Activated gamma-delta T cell (primary cell): ENCODE results near the gene BRF1.
"Not testable (repeated sequence)": the region's sequence is repeated elsewhere in the genome, so short reads cannot be mapped to it uniquely, and the experiment has no call there.

Source experiments
- DNase-seq: peaks from one replicate; lab custom pipeline; 2025; lab: John Stamatoyannopoulos, UW

Gene BRF1

DNA sequence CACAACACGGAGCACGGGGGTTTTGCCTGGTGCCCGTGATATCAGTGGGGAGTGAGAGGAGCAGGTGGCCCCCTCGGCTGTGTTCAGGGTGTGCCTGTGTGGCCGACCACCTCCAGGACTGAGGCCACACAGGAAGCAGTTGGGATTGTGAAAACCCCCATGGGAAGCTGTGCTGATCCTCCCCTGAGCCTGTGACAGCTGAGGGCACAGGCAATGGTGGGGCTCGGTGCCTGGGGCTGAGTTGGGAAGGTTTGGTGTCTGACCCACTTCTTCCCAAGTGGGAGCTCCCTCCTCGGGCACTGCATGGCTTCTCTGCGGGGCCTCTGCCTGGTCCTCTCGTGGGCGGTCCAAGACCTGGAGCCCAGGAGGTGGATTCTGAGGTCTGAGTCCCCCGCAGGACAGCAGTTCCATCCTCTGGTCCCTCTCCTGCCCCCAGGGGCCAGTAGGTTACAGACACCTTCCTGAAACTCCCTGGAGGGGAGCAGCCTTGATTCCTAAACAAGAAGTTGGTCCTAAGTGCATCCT lies 31.6 kb upstream of the BRF1 start:
- DNase-seq, result no peak

DNA sequence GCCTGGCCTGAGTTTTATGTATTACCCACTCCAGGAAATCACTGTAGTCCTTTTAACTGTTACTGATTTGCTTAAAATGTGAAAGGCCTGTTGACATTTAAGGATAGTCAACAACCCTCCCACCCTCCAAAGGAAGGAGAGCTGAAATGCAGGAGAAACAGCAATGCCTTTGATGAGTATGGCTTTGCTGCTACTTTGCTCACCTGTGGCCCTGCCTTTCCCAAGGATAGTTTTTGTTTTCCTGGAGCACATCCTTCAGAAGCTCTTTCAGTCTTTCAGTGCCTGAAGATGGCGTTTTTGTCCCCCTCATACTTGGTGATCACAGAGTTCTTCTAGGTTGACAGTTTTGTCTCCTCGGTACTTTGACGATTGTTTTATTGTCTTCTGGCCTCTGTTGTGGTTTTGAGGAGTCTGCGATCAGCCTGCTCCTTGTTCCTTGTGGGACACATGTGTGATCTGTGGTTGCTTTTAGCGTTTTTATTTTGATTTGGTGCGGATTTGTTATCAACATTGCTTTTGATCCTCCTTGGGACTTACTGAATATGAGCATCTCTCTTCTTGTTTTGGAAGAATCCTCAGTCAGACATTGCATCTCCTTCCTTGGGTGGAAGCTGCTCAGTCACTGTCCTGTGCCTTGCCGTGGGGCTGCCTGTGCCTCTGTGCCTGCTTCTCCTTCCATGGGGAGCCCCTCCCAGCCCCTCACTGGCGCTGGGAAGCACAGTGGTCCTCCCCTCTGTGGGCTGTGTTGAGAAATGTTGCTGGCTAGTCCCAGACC lies 31.0 kb upstream of the BRF1 start:
- no peak for DNase-seq

DNA sequence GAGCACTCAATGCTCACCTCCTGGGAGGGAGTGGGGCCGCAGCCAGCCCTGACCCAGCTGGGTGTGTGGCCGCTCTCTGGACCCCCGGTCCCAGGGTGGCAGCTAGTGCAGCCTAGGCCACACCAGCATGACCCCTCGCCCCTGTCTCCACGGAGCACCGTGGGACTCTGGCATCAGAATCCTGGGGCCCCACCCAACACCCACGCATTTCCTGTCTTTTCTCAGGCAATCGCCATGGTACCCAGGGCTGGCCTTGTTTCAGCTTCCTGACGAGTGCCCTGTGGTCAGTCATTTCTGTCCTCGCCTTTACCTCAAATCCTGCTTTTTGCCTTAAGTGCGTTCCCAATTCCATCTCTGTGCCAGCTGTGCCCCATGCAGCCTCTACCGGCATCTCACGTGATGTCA lies 29.7 kb upstream of the BRF1 start:
- DNase-seq, result no peak

DNA sequence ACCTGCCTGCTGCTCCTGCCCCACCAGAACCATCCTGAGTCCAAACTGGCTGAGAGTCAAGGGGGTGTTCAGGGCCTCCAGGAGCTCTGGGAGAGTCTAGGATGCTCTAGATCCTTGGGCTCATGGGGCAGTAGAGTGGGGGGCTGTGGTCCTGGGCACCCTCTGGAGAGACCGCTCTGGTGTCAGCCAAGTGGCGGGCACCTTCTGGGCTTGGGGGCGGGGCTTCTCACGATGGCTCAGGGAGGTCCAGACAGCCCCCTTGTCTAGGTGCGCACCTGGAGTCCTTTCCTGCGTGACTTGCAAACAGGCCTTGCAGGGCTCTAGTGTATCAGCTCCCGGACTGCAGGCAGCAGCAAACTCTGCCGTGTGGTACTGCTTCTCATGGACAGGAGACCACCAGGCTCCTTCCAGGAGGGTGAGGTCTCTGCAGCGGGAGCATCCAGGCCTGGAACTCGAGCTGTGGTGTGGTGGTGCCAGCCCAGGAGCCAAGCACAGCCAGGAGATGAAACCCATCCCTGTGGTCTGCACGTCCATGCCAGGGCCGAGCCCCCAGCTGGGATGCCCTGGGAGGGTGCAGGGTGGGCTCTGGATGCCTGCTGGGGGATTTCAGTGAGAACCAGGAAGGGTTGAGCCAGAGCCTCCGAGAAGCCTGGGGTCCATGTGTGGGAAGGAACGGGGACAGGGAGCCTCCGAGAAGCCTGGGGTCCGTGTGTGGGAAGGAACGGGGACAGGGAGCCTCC lies 28.8 kb upstream of the BRF1 start:
- no peak for DNase-seq

DNA sequence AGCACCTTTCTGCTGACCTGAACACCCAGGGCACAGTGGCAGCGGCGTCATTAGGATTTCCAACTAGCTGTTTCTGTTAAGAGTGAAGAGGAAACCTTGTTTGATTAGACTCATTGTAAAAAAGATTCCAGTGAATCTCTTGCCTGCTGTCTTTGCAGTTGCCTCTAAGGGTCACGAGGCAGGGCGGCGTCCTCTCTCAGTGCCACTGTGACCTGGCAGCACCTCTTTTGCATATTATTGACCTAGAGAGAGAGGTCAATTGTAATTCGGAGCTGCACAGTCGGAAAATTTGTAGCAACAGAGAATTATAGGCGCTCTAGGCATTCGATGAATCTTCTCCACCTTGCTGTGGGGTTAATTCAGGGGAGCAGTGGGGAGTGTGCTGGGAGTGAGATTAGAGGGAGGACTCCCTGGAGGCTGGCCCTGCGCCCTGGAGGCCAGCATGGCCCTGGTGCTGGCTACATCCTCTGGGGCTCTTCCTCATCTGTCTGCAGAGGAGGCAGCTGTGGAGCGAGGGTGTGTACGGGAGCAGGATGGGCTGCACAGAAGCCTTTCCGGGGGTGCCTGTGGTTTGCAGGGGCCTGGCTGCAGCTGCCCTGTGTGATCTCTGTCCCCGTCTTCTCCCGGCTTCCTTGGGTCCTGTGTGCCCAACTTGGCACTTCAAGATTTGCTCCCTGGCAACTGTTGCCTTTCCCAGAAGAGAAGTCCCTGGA lies 28.0 kb upstream of the BRF1 start:
- DNase-seq, result no peak

DNA sequence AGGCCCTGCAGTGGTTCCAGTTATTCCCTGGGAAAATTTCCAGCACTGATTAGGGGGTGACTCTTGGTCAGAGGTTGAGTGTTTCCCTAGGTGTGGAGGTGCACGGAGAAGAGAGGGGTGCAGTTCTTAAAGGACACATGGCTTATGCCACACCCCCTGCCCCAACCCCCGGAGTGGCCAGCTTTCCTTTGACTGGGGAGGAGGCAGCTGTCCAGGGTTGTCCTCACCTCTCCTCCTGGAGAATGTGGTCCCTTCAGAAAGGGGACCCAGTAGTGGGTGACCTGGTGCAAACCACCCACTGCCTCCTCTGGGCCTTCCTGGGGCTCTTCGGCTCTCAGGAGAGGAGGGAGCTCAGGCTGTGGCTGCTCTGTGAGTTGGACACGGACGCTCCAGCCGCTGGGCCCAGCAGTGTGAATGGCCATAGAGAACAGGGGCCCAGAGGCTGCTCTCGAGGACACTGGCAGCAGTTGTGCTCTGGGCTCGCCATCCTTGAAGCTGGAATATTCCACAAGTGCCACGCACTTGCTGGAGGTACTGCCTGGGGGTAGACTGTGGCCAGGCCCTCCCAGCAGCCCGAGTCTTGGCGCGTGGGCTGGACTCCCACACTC lies 27.4 kb upstream of the BRF1 start:
- no peak for DNase-seq

DNA sequence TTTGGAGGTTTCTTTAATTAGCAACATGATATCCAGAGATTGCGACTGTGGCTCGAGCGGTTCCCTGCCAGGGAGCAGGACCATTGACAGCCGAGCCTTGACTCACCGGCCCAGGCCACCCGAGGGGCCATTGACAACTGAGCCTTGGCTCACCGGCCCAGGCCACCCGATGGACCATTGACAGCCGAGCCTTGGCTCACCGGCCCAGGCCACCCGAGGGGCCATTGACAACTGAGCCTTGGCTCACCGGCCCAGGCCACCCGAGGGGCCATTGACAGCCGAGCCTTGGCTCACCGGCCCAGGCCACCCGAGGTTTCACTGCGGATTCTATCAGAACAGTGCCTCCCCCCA lies 26.9 kb upstream of the BRF1 start:
- not testable (repeated sequence) for DNase-seq

DNA sequence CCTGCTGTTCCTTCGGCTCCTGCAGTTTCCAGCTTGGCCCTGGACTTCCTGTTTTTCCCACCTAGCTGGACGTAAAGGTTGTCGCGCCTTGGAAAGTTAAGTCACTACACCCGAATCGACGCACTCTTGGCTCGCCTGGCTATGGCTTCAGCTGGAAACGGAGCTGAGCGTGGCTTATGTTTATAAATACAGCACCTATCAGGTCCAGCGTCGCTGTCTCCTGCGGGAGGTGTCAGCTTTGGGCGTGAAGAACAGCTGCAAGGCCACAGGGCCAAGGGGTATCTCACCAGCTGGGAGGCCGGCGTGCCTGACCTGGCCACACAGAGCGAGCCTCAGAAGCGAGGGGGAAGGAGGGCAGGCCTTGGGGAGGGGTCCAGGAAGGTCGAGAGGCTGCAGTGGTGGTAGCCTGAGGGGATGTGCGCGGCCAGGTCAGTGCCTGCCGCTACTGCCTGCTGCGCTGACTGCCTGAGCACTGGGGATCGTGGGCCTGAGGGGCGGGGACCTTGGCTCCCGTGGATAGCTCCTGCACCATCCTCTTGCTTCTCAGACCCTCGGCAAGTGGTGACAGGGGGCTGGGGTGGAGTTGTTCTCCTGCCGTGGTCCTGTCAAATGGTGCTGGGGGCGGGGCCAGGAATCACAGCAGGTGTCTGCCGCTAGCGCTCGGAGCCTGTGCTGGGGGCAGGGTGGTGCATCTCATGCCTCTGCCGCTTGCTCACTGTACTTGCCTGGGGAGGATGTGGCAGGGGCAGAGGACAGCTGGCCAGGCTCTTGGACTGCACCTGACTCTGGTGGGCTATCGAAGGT lies 26.3 kb upstream of the BRF1 start:
- DNase-seq, result no peak

DNA sequence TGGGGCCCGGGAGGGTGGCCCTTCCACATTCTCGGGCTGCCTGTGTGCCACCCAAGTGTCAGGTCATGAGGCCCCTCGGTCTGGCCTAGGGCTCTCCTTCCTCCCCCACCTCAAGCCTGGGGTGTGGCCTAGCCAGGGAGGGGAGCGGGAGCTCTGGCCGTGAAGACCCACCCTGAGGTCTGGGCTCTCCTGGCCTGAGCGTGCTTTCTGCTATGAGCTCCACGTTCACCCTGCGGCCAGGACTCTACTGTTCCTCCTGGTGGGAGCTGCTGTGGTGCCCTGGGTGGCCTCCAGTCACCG lies 25.7 kb upstream of the BRF1 start:
- no peak for DNase-seq

DNA sequence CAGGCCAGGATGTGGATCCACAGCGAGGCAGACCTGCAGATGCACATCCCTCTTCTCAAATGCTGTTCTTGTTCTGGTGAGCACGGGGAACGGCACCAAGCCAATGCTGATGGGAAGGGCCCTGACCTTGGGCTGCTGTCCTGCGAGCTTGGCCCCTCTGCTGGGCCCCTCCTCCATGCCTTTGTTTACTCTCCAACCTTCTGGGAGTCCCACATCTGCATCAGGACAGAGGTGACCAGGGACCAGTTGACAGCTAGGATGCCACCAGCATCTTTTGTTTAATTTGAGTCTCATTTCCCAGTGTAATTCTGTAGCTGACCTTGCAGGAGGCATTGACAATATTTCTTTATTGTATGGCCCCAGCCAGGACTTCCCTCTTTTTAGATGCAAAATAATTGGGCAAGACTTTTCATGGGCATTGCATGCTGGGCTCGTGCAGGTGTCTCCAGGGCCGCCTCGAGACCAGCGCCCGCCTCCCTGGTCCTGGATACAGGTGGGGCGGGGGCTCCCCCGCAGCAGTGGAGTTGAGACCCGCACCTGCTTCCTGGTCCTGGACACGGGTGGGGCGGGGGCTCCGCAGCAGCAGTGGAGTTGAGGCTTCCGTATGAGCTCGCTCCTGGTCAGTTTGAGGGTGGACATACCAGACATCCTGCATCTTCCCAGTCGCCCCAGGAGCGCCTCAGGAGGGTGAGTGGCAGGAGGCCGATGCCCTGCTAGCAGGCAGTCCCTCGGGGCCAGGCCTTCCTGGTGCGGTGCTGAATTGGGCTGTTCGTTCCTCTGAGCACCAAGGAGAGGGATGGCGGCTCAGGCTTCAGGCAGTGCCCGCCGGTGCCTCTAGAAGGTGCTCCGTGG lies 25.1 kb upstream of the BRF1 start:
- no peak for DNase-seq

DNA sequence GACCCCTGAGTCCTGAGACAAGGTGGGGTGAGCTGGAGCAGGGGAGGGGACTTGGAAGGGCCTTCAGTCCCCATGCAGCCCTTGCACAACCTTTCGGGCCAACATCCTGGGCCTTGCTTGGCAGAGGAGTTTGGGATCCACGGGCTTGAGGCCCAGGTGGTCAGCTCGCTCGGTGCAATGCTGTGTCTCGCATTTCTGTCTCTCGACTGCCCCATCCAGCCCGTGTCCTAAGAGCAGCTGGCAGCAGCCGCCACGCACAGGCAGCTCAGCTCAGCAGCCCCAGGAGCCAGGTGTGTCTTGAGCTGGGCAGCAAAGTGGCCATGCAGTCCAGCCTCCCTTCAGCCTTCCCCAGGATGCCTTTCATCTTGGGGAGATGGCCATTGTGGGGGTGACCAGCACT lies 24.5 kb upstream of the BRF1 start:
- no peak for DNase-seq

DNA sequence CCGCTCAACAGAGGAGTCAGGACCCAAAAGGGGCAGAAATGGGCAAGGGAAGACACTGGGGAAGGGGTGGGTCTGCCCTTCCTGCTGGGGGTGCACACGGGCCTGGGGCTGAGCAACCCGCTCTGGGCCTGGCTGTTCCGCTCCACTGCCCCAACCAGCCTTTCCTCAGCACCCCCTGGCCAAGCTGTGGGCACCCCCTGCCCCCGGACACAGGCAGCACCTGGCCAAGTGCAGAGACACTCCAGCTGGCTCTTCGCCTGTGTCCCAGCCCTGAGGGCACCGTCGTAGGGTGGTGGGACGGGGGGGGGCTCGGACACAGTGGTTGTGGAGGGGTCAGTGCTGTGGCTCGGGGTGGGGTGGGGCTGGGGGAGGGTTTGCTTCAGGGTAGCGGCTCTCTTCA lies 24.1 kb upstream of the BRF1 start:
- DNase-seq, result no peak

DNA sequence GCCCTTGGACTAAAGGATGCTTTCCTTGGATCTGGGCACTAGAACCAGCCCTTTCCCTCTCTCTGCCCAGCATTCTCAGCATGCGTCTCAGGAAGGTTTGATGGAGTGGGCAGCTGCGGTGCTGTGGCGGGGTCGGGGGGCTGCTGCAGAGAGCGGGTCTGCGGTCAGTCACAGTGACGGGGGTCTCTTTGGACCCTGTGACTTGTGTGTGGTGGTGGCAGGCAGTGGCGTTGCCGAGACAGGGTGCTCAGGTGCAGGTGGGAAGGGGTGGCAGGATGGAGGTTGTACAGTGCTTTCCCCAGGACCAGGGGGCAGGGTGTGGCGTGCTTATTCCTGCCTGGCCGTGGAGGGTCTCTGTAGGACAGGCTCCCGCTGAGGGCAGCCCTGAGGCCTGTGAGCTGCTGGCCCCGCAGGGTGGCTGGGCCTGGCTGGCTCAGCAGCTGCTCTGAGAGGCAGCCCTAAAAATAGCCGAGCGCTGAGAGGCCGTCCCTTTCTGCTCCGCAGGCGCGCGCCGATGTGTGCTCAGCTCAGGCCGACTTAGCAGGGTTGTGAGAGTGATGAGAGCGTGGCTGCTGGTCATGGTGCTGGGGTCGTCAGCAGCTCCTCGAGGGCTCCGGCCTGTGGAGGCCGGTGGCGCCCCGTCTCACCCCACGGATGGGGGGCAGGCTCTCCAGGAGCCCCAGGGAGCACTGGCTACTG lies 23.4 kb upstream of the BRF1 start:
- no peak for DNase-seq

DNA sequence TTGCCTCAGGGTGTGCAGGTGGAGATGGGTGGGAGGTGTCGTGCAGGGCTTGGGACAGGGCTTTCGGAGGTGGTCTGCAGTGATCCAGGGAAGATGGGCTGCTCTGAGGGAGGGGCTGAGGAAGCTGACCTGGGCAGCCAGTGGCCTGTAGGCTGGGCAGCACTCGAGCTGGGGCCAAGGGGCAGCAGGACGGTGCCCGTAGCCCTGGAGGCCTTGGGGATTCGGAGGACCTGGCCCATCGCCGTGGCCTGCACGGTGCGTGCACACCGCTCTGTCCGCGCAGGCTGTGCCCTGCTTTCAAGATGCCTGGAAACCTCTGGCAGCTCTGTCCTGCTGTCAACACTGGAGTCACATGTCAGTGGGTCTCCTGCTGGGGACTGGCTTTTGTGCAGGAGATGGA lies 22.9 kb upstream of the BRF1 start:
- DNase-seq, result no peak

DNA sequence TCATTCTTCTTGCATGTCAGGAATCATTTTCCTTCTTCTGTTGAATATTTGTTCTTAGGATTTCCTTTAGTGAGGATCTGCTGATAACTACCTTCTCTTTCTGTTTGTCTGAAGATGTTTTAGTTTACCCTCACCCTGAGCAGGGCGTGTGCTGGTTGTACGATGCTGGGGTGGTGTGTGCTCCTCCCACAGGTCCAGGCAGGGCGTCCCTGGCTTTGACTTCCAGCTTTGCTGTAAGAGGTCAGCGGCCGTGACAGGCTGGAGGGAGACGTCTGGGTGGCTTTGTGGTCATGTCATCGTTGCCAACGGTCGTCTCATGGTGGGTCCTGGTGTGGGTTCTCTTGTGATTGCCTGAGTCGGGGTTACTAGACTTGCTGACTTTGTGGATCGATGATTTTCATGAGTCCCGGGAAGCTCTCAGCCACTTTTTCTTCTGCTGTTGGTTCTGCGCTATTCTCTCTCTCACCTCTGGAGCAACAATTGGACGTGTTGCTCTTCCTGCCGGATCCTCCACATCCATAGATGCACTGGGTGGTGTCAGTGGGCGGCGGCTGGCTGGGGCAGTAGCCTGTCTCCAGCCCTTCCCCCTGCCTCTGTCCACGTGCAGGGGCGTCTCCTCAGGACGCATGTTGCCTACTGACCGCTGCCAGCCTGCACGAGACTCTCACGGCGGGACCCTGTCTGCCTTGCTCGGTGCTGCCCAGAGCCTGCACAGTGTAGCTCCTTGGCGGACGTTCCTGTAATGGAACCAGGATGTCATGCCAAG lies 22.2 kb upstream of the BRF1 start:
- DNase-seq, result no peak

DNA sequence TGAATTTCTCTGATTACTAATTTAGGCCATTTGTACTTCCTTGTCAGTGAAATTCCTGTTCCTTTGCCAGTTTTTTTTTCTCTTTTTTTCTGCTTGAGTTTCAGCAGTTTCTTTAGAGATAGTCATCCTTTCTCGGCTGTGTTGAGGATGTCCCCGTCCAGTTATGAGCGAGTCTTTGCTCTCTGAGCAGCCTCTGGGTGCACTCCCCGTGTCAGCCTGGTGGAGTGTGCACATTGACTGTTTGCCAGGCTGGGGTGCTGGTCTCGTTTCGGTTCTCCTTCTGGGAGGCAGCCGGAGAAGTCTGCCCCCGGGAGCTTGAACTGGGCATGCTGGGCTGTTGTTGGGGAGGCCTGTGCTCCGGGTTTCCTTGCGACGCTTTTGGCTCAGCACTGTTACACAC lies 16.7 kb upstream of the BRF1 start:
- DNase-seq, result no peak

DNA sequence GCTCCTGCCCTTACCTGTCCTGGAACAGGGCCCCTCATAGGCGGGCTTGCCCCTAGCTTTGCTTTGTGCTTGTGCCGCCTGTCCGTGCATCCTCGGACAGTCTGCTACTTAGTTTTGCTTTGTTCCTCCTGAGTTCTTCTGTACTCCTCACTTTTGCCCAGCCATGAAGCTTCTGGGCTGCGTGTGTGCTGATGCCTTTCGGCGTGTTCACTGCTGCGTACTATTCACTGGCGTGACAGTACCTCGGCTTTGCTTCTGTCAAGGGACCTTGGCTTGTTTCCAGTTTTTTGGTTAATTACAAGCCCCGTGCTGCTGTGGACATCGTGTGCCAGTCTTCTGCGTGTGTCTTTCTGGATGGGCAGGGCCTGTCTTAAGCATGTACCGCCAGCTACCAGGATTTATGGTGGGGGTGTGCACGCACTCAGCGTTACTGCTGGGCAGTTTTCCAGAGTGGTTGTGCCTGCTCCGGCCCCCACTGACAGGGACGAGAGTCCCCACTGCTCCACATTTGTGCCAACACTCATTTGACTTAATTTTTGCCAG lies 16.2 kb upstream of the BRF1 start:
- no peak for DNase-seq

DNA sequence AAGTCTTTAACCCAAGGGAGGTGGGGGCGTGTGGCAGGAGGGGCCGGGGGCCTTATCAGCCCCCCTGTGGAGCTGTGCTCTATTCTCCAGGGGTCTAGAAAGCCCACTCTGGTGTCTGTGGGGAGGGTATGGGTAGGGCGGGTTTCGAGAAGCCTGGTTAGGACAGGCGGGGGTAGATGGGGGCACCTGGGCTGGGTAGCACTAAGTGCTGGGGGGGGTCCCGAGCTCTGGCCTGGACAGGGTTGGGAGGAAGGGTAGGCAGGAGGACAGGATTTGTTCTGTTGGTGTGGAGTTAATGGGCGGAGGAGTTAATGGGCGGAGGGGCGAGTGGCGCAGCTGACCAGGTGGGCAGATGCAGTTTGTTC lies 15.8 kb upstream of the BRF1 start:
- DNase-seq, result no peak

DNA sequence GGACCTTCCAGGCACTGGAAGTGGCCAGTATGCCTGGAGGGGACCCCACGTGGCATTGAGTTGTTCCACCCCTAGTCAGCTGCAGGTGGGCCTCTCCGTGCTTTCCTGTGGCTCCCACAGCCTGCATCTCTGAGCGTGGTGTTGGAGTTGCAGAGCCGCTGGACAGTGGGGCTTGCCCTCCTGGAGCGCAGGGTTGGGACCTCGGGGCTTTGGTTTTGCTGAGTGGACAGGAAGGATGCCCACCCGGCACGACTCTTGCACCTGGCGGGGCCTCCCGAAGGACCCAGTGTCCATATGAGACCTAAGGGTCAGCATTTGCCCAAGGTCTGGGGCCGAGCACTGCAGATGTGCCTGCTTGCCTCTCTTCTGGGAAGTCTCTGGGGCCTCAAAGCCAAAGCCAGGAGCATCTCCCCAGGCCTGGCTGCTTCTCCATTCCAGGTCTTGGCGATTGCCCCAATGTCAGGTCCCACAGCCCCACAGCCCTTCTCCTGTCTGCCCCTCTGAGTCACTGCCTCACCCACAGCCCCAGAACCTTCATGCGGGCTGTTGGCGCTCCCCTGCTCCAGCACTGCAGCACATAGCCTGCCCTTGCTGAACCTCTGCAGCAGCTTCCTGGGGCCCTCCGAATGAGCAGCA lies 15.3 kb upstream of the BRF1 start:
- DNase-seq, result no peak
